PFSK-1 (cell line): ENCODE measurements around the gene C3orf20.

Experiments used
- FOXP2 ChIP-seq: optimal IDR thresholded peaks from 2 replicates; pipeline ENCODE3; 2011; ENCODE audit warnings: borderline replicate concordance, control low read depth, inconsistent platforms; ENCODE audit not compliant: insufficient read depth; ENCODE audit errors: extremely low read length, extremely low read depth
- POLR2AphosphoS5 ChIP-seq: IDR thresholded peaks from 2 replicates; pipeline ENCODE4 v1.6.1; 2012; ENCODE audit warnings: low read depth, mild to moderate bottlenecking, control low read depth, low read length, moderate library complexity
- REST ChIP-seq, 2 experiments: IDR thresholded peaks; 2 replicates each; pipeline versions ENCODE4 v1.6.1 to v1.8.0; 2011 to 2012; ENCODE audit warnings: low read depth in 2 of 2, low read length in 2 of 2, control low read depth in 1 of 2, inconsistent platforms in 1 of 2, mild to moderate bottlenecking in 1 of 2, moderate library complexity in 1 of 2; ENCODE audit not compliant: insufficient read depth in 1 of 2
- SIN3A ChIP-seq: IDR thresholded peaks from 2 replicates; pipeline ENCODE4 v1.6.1; 2012; ENCODE audit warnings: mild to moderate bottlenecking, low read length, moderate library complexity, borderline replicate concordance; ENCODE audit not compliant: insufficient read depth
- TAF1 ChIP-seq: IDR thresholded peaks from 2 replicates; pipeline ENCODE4 v1.6.1; 2012; ENCODE audit warnings: low read length, control low read depth, borderline replicate concordance; ENCODE audit not compliant: insufficient read depth

- TF ChIP-seq TAF1 (no peak), POLR2AphosphoS5 (no peak), REST (IDR thresholded peaks at IDR 0.05; ENCODE audit: insufficient read depth in 1 of 2, low read depth in 2 of 2, low read length in 2 of 2) (no peak), SIN3A (no peak), FOXP2 (no peak)
Measured at GRCh38 chr3:14699643-14700042, 24.7 kb downstream of the C3orf20 start.
